K562 (cell line): ENCODE data around the gene WTIP. TPM values are rescaled to one million over a fixed set of nuclear protein-coding genes. Genes with fewer than 3 reads are reported as not detected.

Experiments used
- ARID2 ChIP-seq: fragments of 450-650 bp; IDR thresholded peaks from 2 replicates; pipeline ENCODE4 v1.6.1; 2017; ENCODE audit warnings: antibody characterized with exemption, mild to moderate bottlenecking
- CTBP1 ChIP-seq: fragments of 450-650 bp; IDR thresholded peaks from 2 replicates; pipeline ENCODE4 v1.6.1; 2016; ENCODE audit warnings: borderline replicate concordance
- ETS1 ChIP-seq: conservative IDR thresholded peaks from 2 replicates; pipeline ENCODE4 v1.6.1; 2011; ENCODE audit warnings: low read depth, mild to moderate bottlenecking, low read length; ENCODE audit not compliant: control insufficient read depth
- GATAD2B ChIP-seq: fragments of 450-650 bp; IDR thresholded peaks from 2 replicates; pipeline ENCODE4 v1.6.1; 2017; ENCODE audit warnings: mild to moderate bottlenecking, borderline replicate concordance
- MTF1 ChIP-seq: fragments of 250-450 bp; sonication (Bioruptor Pico); IDR thresholded peaks from 2 replicates; pipeline ENCODE4 v1.9.0; 2021; ENCODE audit warnings: moderate library complexity, mild to moderate bottlenecking, inconsistent platforms, borderline replicate concordance
- NR3C1 ChIP-seq: sonication (generic); formaldehyde crosslinking; IDR thresholded peaks from 2 replicates; pipeline ENCODE4 v1.8.1; 2022; ENCODE audit warnings: missing genetic modification reagents
- PHF21A ChIP-seq: fragments of 450-650 bp; IDR thresholded peaks from 2 replicates; pipeline ENCODE4 v1.6.1; 2017; ENCODE audit warnings: low read depth, borderline replicate concordance
- POLR2B ChIP-seq: fragments of 450-650 bp; IDR thresholded peaks from 2 replicates; pipeline ENCODE4 v1.6.1; 2018; ENCODE audit warnings: low read depth; ENCODE audit not compliant: partially characterized antibody
- RAD51 ChIP-seq: fragments of 450-650 bp; IDR thresholded peaks from 2 replicates; pipeline ENCODE4 v1.7.1; 2016; ENCODE audit warnings: low read depth, mild to moderate bottlenecking, borderline replicate concordance
- RBM17 ChIP-seq: fragments of 200-400 bp; formaldehyde crosslinking; IDR thresholded peaks from 2 replicates; pipeline ENCODE4 v1.6.1; 2017; ENCODE audit warnings: low read depth, mild to moderate bottlenecking, low read length, borderline replicate concordance
- RBM39 ChIP-seq: fragments of 200-400 bp; formaldehyde crosslinking; optimal IDR thresholded peaks from 2 replicates; pipeline ENCODE3; 2018; ENCODE audit warnings: low read depth, low read length
- SOX6 ChIP-seq: fragments of 450-650 bp; IDR thresholded peaks from 2 replicates; pipeline ENCODE4 v1.6.1; 2014; ENCODE audit warnings: mild to moderate bottlenecking
- SRSF1 ChIP-seq: fragments of 200-400 bp; formaldehyde crosslinking; IDR thresholded peaks from 2 replicates; pipeline ENCODE4 v1.6.1; 2017; ENCODE audit warnings: mild to moderate bottlenecking, low read depth, low read length, moderate library complexity
- TCFL5 ChIP-seq: fragments of 250-450 bp; sonication (Bioruptor Pico); conservative IDR thresholded peaks from 2 replicates; pipeline ENCODE4 v1.6.1; 2021; ENCODE audit warnings: mild to moderate bottlenecking, moderate library complexity, matching md5 sums
- XRCC5 ChIP-seq: fragments of 200-400 bp; formaldehyde crosslinking; IDR thresholded peaks from 2 replicates; pipeline ENCODE4 v1.6.1; 2017; ENCODE audit warnings: low read depth, mild to moderate bottlenecking, low read length
- ZKSCAN1 ChIP-seq: fragments of 150-350 bp; IDR thresholded peaks from 2 replicates; pipeline ENCODE4 v1.6.1; 2016; ENCODE audit warnings: low read depth, low read length
- ZNF133 ChIP-seq: fragments of 250-450 bp; sonication (Bioruptor Pico); IDR thresholded peaks from 2 replicates; pipeline ENCODE4 v1.4.0; 2020; ENCODE audit warnings: mild to moderate bottlenecking
- ZNF165 ChIP-seq: fragments of 250-450 bp; sonication (Bioruptor Pico); IDR thresholded peaks from 2 replicates; pipeline ENCODE4 v1.4.0; 2020; ENCODE audit warnings: borderline replicate concordance
- ZNF354B ChIP-seq: fragments of 250-450 bp; sonication (Bioruptor Pico); IDR thresholded peaks from 2 replicates; pipeline ENCODE4 v1.4.0; 2020
- ZNF75A ChIP-seq: fragments of 450-650 bp; formaldehyde crosslinking; IDR thresholded peaks from 2 replicates; pipeline ENCODE4 v1.4.0; 2020; ENCODE audit warnings: mild to moderate bottlenecking
- polyA plus RNA-seq, 8 experiments: library from polyadenylated mRNA; depleted of rRNA in 4 of 8; stranded (reverse) in 5 of 8; unstranded in 3 of 8; fragments of >200 nt; fragmentation: Nextera tagmentation in 2 of 8; fragmentation: Illumina TruSeq in 1 of 8; extraction: Ambion mirVana in 2 of 8; extraction: Trizol in 1 of 8; gene quantifications; 2 replicates each; pipeline versions ENCODE4 v1.2.1 to v1.2.3, GENCODE V29; 2011 to 2014; ENCODE audit warnings: inconsistent platforms in 1 of 8, missing spikeins in 1 of 8
- total RNA-seq, 7 experiments: library from RNA; depleted of rRNA in 6 of 7; stranded (reverse); fragments of >200 nt in 6 of 7; fragmentation: Illumina TruSeq in 2 of 7; extraction: Trizol in 2 of 7; gene quantifications; 2 replicates each; pipeline versions ENCODE4 v1.2.1 to v1.2.3, GENCODE V29; 2011 to 2021; ENCODE audit warnings: low replicate concordance in 1 of 7
- TF ChIP-seq, protein P1 (sequence below): fragments of 450-650 bp; IDR thresholded peaks from 2 replicates; pipeline ENCODE4 v1.6.1; 2016; ENCODE audit warnings: low read depth, mild to moderate bottlenecking, moderate library complexity
- TF ChIP-seq, protein P2 (sequence below): sonication (generic); formaldehyde crosslinking; IDR thresholded peaks from 2 replicates; pipeline ENCODE4 v1.8.1; 2023; ENCODE audit warnings: mild to moderate bottlenecking, missing genetic modification reagents
- TF ChIP-seq, protein P3 (sequence below): fragments of 450-650 bp; formaldehyde crosslinking; IDR thresholded peaks from 2 replicates; pipeline ENCODE4 v1.4.0; 2022; ENCODE audit warnings: missing genetic modification characterization

The WTIP gene
- total and polyA plus RNA-seq, 9 of the 15 experiments (the other 6 are each of a cell fraction or from before 2014, with no cell fraction given): under 0.01 to 0.54 (median 0.27) TPM; not detected in 1

DNA sequence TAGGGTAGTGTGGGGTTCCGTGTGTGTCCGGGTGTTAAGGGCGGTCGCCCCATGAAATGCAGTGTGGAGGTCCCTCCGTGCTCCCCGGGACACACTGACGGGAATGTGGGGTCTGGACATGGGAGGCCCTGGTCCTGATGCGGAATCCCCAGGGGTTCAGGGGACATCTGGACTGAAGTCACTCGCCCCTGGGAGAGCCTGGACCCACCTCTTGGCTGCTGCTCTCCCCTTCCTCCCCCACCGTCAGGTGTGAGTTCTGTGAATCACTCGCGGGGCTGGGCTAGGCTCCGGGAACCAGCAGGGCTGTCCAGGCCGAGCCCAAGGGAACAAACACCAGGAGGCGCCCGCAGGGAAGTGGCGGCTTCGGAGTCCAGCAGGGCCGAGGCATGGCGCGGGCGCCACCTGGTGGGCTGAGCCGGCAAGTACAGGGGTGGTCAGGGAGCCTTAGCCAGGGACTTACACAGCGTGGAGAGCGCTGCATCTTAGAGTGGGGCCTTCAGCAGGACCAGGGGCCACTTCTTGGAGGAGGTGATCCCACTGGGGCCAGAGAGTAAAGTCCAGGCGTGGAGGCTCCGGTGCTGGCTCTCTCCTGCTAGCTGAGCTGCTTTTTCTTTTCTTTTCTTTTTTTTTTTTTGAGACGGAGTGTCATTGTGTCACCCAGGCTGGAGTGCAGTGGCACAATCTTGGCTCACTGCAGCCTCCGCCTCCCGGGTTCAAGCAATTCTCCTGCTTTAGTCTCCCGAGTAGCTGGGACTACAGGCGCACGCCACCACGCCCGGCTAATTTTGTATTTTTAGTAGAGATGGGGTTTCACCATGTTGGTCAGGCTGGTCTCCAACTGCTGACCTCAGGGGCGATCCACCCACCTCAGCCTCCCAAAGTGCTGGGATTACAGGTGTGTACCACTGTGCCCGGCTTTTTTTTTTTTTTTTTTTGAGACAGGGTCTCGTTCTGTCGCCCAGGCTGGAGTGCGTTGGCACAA, 20.1 kb downstream of the WTIP start (continued):
- TF ChIP-seq GATAD2B (no peak), CTBP1 (peak; percentile 42; the same call in 1 of the 2 replicates), ZNF165 (CRISPR knock-in tag) (no peak), SOX6 (peak; percentile 37; the same call in 1 of the 2 replicates), ZNF75A (no peak), POLR2B (no peak), XRCC5 (peak; percentile 84; the same call in 1 of the 2 replicates), ZNF133 (CRISPR knock-in tag) (no peak), NR3C1 (no peak), RBM39 (no peak), MTF1 (no peak), PHF21A (no peak), RBM17 (no peak), ZNF354B (CRISPR knock-in tag) (no peak), SRSF1 (no peak), ETS1 (no peak), ZKSCAN1 (no peak), RAD51 (no peak), TCFL5 (CRISPR knock-in tag) (no peak), ARID2 (peak; percentile 89)
- TF ChIP-seq, protein P1, sequence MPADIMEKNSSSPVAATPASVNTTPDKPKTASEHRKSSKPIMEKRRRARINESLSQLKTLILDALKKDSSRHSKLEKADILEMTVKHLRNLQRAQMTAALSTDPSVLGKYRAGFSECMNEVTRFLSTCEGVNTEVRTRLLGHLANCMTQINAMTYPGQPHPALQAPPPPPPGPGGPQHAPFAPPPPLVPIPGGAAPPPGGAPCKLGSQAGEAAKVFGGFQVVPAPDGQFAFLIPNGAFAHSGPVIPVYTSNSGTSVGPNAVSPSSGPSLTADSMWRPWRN: no peak
- TF ChIP-seq, protein P2, sequence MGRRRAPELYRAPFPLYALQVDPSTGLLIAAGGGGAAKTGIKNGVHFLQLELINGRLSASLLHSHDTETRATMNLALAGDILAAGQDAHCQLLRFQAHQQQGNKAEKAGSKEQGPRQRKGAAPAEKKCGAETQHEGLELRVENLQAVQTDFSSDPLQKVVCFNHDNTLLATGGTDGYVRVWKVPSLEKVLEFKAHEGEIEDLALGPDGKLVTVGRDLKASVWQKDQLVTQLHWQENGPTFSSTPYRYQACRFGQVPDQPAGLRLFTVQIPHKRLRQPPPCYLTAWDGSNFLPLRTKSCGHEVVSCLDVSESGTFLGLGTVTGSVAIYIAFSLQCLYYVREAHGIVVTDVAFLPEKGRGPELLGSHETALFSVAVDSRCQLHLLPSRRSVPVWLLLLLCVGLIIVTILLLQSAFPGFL (CRISPR knock-in tag): no peak
- TF ChIP-seq, protein P3, sequence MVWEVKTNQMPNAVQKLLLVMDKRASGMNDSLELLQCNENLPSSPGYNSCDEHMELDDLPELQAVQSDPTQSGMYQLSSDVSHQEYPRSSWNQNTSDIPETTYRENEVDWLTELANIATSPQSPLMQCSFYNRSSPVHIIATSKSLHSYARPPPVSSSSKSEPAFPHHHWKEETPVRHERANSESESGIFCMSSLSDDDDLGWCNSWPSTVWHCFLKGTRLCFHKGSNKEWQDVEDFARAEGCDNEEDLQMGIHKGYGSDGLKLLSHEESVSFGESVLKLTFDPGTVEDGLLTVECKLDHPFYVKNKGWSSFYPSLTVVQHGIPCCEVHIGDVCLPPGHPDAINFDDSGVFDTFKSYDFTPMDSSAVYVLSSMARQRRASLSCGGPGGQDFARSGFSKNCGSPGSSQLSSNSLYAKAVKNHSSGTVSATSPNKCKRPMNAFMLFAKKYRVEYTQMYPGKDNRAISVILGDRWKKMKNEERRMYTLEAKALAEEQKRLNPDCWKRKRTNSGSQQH (CRISPR knock-in tag): no peak
